HG02678 (cell line): ENCODE measurements around the gene SLC5A9.
"Not testable (repeated sequence)": the region's sequence is repeated elsewhere in the genome, so short reads cannot be mapped to it uniquely, and the experiment has no call there.

ENCODE experiments used
- ATAC-seq: cut with Tn5 transposase; IDR thresholded peaks from one replicate; pipeline ENCODE4 v1.9.1; 2021; ENCODE audit warnings: mild to moderate bottlenecking, moderate library complexity; ENCODE audit not compliant: unreplicated experiment

The SLC5A9 gene

DNA sequence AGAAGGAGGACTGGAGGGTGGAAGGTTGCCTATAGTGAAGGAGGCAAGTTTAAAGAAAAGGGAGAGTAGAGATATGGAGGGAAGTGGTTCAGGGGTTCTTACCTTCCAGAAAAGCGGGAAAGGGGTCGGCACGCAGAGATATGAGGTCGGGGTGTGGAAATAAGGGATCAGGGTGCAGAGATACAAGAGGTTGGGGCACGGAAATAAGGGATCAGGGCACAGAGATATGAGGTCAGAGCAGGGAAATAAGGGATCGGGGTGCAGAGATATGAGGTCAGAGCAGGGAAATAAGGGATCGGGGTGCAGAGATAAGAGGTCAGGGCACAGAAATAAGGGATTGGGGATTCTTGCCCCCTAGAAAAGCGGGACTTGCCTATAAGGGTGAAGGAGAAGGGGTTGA, 9.1 kb upstream of the SLC5A9 start:
- not testable (repeated sequence) for ATAC-seq

DNA sequence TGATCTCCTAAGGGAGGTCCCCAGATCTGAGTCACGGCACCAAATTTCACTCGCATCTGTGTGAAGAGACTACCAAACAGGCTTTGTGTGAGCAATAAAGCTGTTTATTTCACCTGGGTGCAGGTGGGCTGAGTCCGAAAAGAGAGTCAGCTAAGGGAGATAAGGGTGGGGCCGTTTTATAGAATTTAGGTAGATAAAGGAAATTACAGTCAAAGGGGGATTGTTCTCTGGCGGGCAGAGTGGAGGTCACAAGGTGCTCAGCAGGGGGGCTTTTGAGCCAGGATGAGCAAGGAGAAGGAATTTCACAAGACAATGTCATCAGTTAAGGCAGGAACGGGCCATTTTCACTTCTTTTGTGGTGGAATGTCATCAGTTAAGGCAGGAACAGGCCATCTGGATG, 8.2 kb upstream of the SLC5A9 start:
- ATAC-seq, result not testable (repeated sequence)

- ATAC-seq, result no peak
These were observed 7.7 kb upstream of the SLC5A9 start for GRCh38 chr1:48214820-48215219.

- no peak for ATAC-seq
These were observed 7.3 kb upstream of the SLC5A9 start for GRCh38 chr1:48215222-48215621.

DNA sequence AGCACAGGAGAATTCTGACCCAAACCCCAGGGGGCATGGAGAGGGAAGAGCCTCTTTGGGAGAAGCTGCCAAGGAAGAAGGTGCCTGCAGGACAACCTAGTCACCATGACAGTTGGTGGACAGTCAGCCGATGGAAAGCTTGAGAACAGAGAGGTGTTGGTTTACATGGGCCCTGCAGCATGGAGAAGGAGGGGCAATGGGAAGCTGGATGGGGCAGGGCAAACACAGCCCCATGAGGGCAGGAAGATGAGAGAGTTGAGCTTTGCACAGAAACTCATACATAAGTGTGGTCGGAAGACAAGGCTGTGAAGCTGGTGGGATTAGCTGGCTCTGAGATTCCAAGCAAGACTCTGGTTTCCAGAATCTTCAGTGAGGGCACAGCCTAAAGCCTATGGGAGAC, 6.6 kb upstream of the SLC5A9 start:
- no peak for ATAC-seq

GRCh38 chr1:48216313-48216712, 6.2 kb upstream of the SLC5A9 start:
- no peak for ATAC-seq

GRCh38 chr1:48216941-48217340, 5.6 kb upstream of the SLC5A9 start:
- no peak for ATAC-seq

DNA sequence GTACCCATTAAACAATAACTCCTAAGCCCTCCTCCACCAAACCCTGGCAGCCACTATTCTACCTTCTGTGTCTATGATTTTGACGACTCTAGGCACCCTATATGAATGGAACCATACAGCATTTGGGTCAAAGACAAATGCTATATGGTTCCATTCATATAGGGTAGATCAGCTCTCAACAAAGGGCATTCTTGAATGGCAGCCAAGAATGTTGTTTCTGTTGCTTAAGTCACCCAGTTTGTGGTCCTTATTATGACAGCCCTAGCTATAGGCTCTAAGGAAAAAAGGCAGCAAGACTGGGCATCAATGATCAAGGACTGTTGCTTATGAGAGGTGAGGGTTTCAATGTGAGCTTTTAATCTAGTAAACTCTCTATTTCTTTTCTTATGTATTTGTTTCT, 4.7 kb upstream of the SLC5A9 start:
- ATAC-seq, result no peak

GRCh38 chr1:48219803-48220202, 2.7 kb upstream of the SLC5A9 start:
- ATAC-seq, result no peak

GRCh38 chr1:48221122-48221521, 1.4 kb upstream of the SLC5A9 start:
- no peak for ATAC-seq

GRCh38 chr1:48221657-48222056, 859 bp upstream of the SLC5A9 start:
- no peak for ATAC-seq

- ATAC-seq, result no peak
These were observed 1.1 kb downstream of the SLC5A9 start for GRCh38 chr1:48223366-48224240.

DNA sequence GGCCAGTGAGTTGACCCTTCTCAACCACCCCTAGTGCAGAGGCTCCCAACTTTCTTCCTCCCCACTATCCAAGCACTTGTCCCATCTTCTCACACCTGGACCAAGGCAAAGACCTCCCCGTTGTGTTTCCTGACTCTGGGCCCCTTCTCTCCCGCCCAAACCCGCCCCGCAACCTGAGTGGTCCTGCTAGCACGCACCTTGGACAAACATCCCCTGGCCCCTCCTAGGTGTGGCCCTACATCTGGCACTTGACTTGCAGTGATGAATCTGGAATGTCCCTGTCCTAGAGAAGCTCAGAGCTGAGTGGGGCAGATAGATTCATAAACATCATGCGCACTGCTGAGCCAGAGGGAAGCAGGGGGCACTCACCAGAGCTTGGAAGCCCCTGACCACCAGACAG, 2.3 kb downstream of the SLC5A9 start:
- ATAC-seq, result no peak

DNA sequence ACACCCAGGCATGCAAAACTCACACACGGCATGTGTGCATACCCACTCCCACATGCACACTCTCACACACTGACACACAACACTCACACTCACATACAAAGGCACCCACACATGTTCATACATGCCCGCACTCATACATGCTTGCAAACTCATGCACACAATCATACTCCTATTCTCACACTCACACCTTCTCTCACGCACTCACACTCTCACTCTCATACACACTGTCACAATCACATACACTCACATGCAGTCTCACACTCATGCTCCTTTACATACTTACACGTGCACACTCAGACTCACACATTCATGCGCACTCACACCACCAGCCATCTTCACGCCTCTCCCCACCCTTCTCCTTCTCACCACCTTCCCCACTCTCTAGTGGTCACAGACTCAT, 3.1 kb downstream of the SLC5A9 start:
- no peak for ATAC-seq

DNA sequence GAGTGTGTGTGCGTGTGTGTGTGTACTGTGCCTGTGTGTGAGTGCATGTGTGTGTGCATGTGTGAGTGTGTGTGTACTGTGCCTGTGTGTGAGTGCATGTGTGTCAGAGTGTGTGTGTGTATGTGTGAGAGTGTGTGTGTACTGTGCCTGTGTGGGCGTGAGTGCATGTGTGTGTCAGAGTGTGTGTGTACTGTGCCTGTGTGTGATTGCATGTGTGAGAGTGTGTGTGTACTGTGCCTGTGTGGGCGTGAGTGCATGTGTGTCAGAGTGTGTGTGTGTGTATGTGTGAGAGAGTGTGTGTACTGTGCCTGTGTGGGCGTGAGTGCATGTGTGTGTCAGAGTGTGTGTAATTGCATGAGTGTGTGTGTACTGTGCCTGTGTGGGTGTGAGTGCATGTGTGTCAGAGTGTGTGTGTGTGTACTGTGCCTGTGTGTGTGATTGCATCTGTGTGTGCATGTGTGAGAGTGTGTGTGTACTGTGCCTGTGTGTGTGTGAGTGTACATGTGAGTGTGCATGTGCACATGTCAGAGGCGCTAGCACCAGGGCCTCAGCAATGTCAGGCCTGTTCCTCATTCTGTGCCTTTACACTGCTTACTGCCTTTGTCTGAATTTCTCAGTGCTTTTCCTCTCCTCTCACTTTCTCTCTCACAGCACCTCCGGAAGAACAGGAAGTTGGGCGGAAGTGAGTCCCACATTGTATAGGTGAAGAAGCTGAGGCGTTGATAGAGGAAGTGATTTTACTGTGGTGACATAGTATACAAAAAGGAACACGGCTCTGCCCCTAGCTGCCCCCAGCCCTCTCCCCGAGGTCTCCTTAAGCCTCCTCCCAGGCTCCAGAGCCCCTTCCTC, 4.9 kb downstream of the SLC5A9 start:
- ATAC-seq, result peak; percentile 54

DNA sequence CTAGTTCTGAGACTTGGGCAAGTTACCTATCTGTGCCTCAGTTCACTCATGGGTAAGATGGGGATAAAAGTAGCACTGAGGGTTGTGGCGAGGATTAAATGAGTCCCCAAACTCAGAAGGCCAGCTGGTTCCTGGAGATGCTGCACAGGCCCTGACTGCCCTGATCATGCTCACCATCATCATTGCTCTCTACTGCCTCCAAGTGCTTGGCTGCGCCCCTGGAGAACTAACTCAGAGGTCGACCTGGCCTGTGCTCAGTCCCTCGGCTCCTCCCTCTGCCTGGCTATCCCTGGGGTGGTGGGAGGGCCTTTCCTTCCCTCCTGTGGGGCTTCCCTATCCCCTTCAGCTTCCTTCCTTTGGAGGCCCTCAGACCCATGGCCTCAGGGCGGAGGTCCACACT, 5.6 kb downstream of the SLC5A9 start:
- no peak for ATAC-seq

DNA sequence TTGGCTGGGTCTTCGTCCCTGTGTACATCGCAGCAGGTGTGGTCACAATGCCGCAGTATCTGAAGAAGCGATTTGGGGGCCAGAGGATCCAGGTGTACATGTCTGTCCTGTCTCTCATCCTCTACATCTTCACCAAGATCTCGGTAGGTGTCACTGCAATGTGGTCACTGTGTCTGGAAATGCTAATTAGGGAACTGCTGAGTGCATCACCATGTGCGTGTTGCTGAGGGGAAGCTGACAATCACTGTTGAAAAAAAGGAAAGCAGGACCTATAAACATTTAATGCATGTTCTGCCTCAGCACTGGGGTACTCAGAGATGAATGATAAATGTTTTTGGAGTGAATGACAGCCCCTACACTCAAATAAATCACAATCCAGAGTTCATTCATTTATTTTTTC, 6.8 kb downstream of the SLC5A9 start:
- ATAC-seq, result no peak

GRCh38 chr1:48230236-48230635, 7.7 kb downstream of the SLC5A9 start:
- no peak for ATAC-seq

GRCh38 chr1:48232722-48233121, 10.2 kb downstream of the SLC5A9 start:
- ATAC-seq, result no peak

DNA sequence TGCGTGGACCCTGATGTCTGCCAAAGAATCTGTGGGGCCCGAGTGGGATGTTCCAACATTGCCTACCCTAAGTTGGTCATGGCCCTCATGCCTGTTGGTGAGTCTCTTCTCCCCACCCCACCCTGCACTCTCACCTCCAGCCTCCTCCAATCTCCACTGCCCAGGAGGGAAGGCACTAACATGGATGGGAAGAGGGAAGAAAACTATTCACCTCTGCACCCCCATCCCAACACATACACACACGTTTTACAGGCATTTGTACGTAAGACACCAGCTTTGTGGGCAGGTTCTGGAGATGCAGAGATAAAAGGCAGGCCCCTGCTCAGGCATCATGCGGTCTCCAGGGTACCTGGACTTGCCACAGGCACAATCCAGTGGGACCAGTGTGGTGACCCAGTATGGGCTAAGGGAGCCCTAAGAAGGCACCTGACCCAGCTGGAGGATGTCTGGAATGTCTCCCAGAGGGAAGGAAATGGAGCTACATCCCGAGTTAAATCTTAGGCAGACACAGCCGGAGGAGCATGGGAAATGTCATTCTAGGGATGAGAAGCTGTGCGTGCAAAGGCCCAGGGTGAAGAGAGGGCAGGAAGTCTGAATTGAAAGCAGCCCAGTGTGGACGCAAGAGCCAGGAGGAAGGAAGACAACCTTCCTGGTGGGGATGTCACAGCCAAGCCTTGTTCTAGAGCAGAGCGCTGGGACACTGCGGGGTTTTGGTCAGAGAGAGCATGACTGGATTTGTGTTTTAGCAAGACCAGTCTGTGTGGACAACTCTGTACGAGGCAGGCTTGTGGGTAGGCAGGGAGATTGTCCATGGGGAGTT, 11.4 kb downstream of the SLC5A9 start:
- no peak for ATAC-seq

GRCh38 chr1:48235652-48236051, 13.1 kb downstream of the SLC5A9 start:
- no peak for ATAC-seq
